Mammary epithelial cell (primary cell): ENCODE results near the gene ZBTB9.

Experiments used
- CTCF ChIP-seq, 2 donors: IDR thresholded peaks in 1 of 2; conservative IDR thresholded peaks in 1 of 2; 2 replicates each; pipeline ENCODE4 v1.5.1; 2011 to 2012; ENCODE audit warnings: inconsistent platforms in 2 of 2, low read length in 2 of 2, mild to moderate bottlenecking in 2 of 2, control low read depth in 1 of 2, low read depth in 1 of 2; ENCODE audit not compliant: insufficient read depth in 1 of 2; ENCODE audit errors: extremely low read depth in 1 of 2
- EZH2 ChIP-seq: IDR thresholded peaks from 2 replicates; pipeline ENCODE4 v1.6.1; 2012; ENCODE audit warnings: low read length, inconsistent platforms, borderline replicate concordance

- TF ChIP-seq CTCF (conservative IDR thresholded peaks at IDR 0.05 in 1 of 2, IDR thresholded peaks at IDR 0.05 in 1 of 2; ENCODE audit: extremely low read depth in 1 of 2, insufficient read depth in 1 of 2, low read depth in 1 of 2, low read length in 2 of 2) (no peak), EZH2 (no peak)
Observed at GRCh38 chr6:33438978-33439594, 15.3 kb upstream of the ZBTB9 start.
